GM21390 (cell line): ENCODE results near the gene MEF2D.

Experiments
- ATAC-seq: cut with Tn5 transposase; IDR thresholded peaks from one replicate; pipeline ENCODE4 v1.9.1; 2021; ENCODE audit not compliant: unreplicated experiment

The MEF2D gene

GRCh38 chr1:156448134-156448967 lies 52.2 kb downstream of the MEF2D start:
- ATAC-seq = no peak

GRCh38 chr1:156445789-156446263 lies 54.7 kb downstream of the MEF2D start:
- ATAC-seq = no peak

DNA sequence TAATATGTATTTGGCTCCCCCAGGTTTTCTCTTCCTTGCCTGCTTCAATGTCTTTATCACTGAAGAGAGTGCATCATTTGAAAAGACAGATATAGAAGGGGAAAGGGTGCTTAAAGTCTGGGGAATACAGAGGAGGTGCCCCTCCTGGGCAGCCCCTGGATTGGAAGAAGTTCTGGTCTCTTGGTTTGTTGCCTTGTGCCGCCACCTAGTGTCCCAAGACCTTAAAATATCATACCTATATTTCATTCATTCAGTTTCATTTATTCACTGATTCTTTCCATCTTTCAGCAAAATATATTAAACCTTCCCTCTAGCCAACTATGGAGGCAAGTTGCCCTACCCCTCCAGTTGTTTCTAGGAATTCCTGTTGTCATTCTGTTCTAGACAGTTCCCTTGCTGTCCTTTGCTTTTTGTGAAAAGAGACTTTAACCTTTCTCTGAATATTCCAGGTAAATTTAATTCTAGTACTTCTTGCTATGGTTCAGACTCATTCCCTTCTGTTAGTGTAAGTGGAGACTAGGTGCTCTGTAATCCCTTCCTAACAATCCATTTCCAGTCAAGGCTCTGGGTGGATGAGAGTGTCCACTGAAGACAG lies 56.1 kb downstream of the MEF2D start:
- ATAC-seq = no peak

- ATAC-seq = no peak
Observed at GRCh38 chr1:156443286-156443685, 57.3 kb downstream of the MEF2D start.

DNA sequence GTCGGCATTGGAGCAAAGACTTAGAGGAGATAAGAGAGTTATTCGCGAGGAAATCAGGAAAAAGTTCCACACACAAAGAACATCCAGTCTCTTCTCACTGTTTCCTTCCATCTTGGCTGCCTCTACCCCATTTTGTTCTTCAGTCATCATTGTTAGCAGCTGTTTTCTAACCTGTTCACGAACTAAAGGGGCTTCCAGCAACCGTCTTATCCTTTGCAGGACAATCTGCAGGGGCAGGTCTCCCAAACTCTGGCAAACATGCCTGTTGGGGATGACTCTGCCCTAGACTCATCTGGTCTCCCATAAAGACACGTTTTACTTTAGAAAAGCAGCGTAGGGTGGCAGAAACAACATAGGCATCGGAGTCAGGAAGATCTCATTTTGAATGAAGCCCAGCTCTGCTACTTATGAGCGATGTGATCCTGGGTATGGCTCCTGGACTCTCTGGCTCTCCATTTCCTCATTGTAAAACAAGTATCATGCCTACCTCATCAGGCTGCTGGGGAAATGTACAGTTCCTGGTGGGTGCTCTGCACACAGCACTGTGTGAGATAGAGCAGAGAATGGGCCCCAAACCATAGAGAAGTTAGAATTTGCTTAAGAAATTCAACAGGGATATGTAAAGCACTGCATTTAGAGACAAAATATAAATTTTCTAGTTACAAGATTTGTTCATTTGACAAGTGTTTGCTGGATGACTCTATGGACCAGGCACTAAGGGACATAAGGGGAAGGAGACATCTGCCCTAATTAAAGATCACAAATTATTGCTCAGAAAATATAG lies 59.7 kb downstream of the MEF2D start:
- ATAC-seq = no peak

DNA sequence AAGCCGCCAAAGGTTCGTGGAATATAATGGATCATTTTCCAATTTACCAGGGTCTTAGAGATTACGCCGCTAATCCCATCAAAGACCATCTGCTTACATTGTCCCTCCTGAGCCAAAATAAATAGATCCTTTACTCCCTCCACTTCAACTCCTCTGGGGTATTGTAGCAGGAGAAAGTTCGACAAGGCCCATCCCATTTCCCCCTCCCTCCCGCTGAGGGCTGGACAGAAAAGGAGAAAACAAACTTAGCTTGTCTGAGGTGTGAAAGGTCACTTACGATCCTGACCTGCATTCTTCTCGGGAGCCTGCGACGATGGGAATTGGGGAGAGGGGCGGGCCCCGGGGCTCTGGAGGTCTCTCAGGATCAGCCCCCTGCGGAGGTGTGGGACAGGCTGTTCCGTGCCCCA lies 60.8 kb downstream of the MEF2D start:
- no peak for ATAC-seq

DNA sequence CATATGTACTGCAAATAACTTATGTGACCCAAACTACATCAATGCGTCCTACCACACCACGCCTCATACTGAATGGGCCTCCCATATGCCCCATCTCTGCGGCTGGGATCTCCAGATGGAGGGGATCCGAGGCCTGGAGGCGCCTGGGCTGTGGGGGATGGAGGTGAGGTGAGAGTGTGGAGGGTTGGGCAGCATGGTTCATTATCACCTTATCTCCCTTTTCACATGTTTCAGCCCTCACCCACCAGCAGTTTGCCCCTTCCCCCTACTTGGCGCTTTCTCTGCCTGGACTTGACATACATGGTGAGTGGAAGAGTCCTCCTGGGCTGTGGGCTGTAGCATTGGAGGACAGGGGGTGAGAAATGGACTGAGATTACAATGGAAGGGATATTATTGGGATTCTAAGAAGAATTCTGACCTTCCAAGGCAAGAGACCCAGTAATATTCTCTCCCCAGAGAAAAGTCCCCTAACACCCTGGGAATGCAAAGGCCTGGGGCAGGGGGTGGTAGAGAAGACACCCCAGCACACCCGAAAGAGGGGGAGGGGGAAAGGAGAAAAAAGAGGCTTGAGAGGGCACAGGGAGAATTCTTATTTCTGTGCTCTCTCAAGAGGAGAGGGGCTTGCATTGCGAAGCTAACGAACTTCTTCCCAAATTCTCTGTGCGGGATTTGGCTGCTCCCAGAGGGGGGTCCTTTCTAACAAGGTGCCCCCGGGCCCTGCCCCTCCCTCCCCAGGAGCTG lies 61.4 kb downstream of the MEF2D start:
- no peak for ATAC-seq

- ATAC-seq = no peak
Observed at GRCh38 chr1:156438278-156438987, 62.1 kb downstream of the MEF2D start.

DNA sequence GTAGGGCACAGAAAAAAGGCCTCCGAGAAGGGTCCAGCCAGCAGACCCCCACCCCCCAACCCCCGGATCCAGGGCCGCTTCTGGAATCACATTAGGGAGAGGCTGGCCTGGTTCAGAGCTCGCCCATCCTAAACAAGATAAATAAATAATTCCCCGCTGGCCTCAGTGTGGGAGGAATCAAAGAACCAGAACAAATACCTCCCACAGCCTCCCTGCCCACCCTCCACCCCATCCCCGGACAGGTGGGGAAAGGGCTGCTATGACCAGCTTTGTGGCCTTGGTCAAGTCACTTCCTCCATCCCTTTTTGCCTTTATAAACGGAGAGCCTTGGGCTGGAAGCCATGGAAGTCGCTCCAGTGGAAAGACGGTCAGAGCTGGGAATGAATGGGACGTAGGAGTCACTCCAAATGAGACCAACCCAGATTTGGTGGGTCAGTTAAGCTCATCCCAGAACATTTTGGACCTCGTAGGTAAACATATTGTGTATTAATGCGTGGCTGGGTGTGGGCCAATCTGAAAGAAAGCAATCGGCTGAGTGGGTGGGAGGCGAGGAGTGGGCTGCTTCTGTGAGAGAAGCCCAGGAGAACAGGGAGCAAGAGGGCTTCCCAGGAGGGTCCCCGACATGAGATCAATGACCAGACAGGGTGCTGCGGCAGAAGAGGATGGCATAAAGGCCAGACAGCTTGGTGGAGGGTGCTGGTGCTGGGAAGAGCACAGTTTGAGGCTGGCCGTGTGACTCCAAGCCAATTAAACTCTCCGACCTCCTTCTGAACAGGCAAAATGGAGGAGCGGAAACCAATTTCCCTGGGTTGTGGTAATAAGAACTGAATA lies 63.3 kb downstream of the MEF2D start:
- ATAC-seq = no peak

GRCh38 chr1:156436141-156437036 lies 64.2 kb downstream of the MEF2D start:
- no peak for ATAC-seq

DNA sequence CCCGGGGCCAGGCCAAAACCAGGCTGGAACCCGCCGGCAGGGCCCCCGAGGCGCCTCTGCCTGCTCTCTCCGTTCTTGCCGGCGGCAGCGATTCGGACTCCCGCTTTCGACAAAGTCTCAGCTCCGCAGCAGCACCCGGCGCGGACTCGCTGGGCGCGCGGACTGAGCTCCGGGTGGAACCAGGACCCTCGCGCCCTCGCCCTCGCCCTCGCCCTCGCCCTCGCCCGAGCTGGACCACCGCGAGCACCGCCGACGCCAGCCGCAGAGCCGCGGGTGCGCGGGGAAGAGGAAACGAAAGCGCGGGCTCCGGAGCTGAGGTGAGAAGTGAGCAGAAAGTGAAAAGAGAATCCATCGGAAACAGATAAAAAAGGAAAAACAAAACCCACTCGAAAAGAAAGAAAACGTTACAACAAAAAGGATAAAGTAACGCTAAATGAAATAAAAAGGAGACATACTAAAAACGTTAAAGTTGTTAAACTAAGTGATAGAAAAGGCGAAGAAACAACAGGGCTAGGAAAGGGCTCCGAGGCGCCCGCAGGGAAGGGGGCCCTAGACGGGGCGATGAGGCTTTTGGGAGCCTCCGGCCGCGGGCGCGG lies 64.9 kb downstream of the MEF2D start:
- ATAC-seq = no peak

- ATAC-seq = no peak
Observed at GRCh38 chr1:156434989-156435544, 65.5 kb downstream of the MEF2D start.

DNA sequence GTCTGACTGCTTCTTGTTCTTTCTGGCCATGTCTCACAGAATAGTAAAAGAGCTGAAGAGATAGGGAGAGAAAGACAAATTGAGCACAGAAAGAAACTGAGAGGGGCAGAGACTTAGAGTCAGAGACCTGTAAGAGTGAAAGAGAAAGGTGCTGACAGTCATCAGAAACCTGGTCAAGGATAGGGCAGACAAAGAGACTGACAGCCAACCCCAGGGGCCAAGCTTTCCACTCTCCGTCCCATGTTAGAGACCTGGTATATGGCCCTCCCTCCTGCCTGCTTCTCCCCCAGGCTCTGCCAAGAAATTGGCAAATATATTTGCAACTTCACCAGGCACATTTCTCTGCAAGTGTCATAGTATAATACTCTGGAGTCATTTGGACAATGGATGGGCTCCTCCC lies 67.0 kb downstream of the MEF2D start:
- no peak for ATAC-seq

- no peak for ATAC-seq
Observed at GRCh38 chr1:156433032-156433431, 67.5 kb downstream of the MEF2D start.

GRCh38 chr1:156432669-156433018 lies 67.9 kb downstream of the MEF2D start:
- ATAC-seq = no peak

DNA sequence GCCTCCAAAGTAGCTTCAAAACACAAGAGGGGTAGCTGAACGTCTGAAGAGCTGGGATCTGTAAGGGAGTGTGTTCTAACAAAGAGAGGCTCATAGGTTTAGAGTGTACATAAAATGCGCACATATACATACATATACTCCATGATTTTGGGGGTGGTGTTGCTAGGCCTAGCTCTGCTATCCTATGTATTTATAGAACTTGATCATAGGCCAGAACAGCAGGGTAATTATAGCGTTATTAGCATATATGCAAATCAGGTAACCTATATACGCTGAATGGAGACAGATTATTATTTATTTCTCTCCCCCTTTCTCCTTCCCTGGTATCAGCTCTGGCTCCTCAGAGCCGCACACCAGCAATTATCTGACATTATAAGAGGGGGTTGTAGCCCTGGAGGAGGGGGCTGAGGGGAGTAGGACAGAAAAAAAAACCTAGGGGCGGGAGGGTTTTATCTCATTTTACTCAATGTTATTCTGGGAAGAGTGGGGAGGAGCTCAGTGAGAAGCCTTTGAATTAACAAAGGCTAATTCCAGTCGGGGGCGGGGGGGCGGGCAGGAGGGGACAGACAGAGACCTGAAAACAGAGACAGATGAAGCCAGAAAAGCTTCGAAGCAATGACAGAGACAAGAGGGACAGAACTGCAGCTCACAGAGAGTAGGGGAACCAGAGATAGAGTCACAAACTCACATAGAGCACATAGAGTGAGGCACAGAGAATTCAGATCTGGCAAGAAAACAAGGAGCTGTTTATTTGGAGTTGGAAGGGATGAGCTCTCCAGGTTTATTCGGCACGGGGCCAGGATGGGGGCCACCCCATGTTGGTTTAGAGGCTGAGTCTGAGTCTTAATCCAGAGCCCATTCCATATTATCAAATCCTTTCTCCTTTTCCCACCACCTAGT lies 68.6 kb downstream of the MEF2D start:
- no peak for ATAC-seq

DNA sequence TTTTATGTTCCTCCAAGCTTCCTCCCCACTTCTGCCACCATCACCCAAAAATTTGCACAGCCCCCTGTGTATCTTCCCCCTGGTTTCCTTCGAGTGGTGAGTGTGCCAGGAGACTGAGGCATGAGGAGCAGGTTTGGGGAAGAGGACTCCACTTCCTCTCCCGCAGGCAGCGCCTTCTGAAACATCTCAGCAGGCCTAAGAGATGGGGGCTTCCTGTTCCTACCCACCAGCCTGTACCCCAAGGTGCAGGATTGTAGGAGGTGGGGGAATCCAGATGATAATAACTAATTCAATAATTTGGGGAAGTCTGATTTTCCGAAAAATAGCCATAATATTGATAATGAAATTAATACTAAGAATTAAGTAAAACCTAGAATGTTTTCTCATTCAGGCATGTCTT lies 69.2 kb downstream of the MEF2D start:
- no peak for ATAC-seq
